Activated naive CD4-positive, alpha-beta T cell treated with anti-CD3 and anti-CD28 coated beads, Interleukin-2, amount 50 U/mL, for 72 hours (primary cell): Measurements from ENCODE around the gene LIMCH1. TPM values are rescaled to one million over a fixed set of nuclear protein-coding genes. Genes with fewer than 3 reads are reported as not detected.
"Not testable (repeated sequence)": the region's sequence is repeated elsewhere in the genome, so short reads cannot be mapped to it uniquely, and the experiment has no call there.

Source experiments
- ATAC-seq, 2 donors: fragments of 150-1000 bp; cut with Tn5 transposase; 2 replicates each; pipeline ENCODE4 v1.10.0; 2021; ENCODE audit warnings: mild to moderate bottlenecking in 2 of 2, moderate library complexity in 2 of 2
- DNase-seq, 2 donors: peaks; one replicate each; pipeline ENCODE4 v3.0.0; 2021 to 2022; ENCODE audit warnings: low spot score in 2 of 2
- H3K27ac Mint-ChIP-seq, 2 donors: one replicate each; pipeline ENCODE4 v1.8.0; 2022; ENCODE audit warnings: mild to moderate bottlenecking in 2 of 2, mixed read lengths in 2 of 2
- H3K36me3 Mint-ChIP-seq, 2 donors: one replicate each; pipeline ENCODE4 v1.8.0; 2022; ENCODE audit warnings: mixed read lengths in 2 of 2
- H3K9me3 Mint-ChIP-seq, 2 donors: one replicate each; pipeline ENCODE4 v1.8.0; 2022; ENCODE audit warnings: mixed read lengths in 2 of 2
- total RNA-seq, 2 donors: library from RNA; stranded (reverse); gene quantifications; one replicate each; pipeline ENCODE4 v1.2.3, GENCODE V29; 2022

LIMCH1 gene
- total RNA-seq, 2 donors from 2014 or later = not detected

- ATAC-seq (no peak), DNase-seq (no peak)
- no peaks in the 10 kb centered on the region for H3K36me3 Mint-ChIP-seq
- H3K27ac Mint-ChIP-seq = no peak overlapping the region
- no peaks in the 10 kb centered on the region for H3K9me3 Mint-ChIP-seq
Observed at GRCh38 chr4:41702770-41703169, 164.8 kb downstream of the LIMCH1 start.

GRCh38 chr4:41703785-41704184 lies 165.8 kb downstream of the LIMCH1 start:
- no peak for ATAC-seq
- DNase-seq = no peak
- no peaks in the 10 kb centered on the region for H3K36me3 Mint-ChIP-seq
- no peaks in the 10 kb centered on the region for H3K9me3 Mint-ChIP-seq
- no peak overlapping the region for H3K27ac Mint-ChIP-seq

GRCh38 chr4:41709844-41710481 lies 172.0 kb downstream of the LIMCH1 start:
- Mint-ChIP-seq H3K27ac (no peak overlapping the region), H3K9me3 (no peaks in the 10 kb centered on the region), H3K36me3 (no peaks in the 10 kb centered on the region)
- ATAC-seq (no peak), DNase-seq (no peak)

- not testable (repeated sequence) for DNase-seq, H3K27ac Mint-ChIP-seq, ATAC-seq, H3K9me3 Mint-ChIP-seq, H3K36me3 Mint-ChIP-seq
Observed at GRCh38 chr4:41711654-41712053, 173.7 kb downstream of the LIMCH1 start.

GRCh38 chr4:41712425-41712824 lies 174.5 kb downstream of the LIMCH1 start:
- DNase-seq (no peak), ATAC-seq (no peak)
- Mint-ChIP-seq H3K36me3 (no peaks in the 10 kb centered on the region), H3K9me3 (no peaks in the 10 kb centered on the region), H3K27ac (no peak overlapping the region)

GRCh38 chr4:41713768-41714167 lies 175.8 kb downstream of the LIMCH1 start:
- DNase-seq (no peak), ATAC-seq (no peak)
- Mint-ChIP-seq H3K36me3 (no peaks in the 10 kb centered on the region), H3K9me3 (no peaks in the 10 kb centered on the region), H3K27ac (no peak overlapping the region)

GRCh38 chr4:41714364-41715000 lies 176.5 kb downstream of the LIMCH1 start:
- Mint-ChIP-seq H3K9me3 (no peaks in the 10 kb centered on the region), H3K27ac (no peak overlapping the region), H3K36me3 (no peaks in the 10 kb centered on the region)
- DNase-seq (no peak), ATAC-seq (no peak)

GRCh38 chr4:41715155-41715554 lies 177.2 kb downstream of the LIMCH1 start:
- no peak for DNase-seq
- H3K9me3 Mint-ChIP-seq = peaks cover 4 to 5% of the 10 kb centered on the region in 2 donors
- H3K36me3 Mint-ChIP-seq = no peaks in the 10 kb centered on the region
- no peak for ATAC-seq
- H3K27ac Mint-ChIP-seq = no peak overlapping the region

- H3K9me3 Mint-ChIP-seq = peaks cover 5 to 6% of the 10 kb centered on the region in 2 donors
- H3K27ac Mint-ChIP-seq = no peak overlapping the region
- H3K36me3 Mint-ChIP-seq = no peaks in the 10 kb centered on the region
- no peak for ATAC-seq
- DNase-seq = no peak
Observed at GRCh38 chr4:41718907-41719306, 180.9 kb downstream of the LIMCH1 start.

- H3K36me3 Mint-ChIP-seq = no peaks in the 10 kb centered on the region
- no peak for ATAC-seq
Observed at GRCh38 chr4:41719417-41719816, 181.5 kb downstream of the LIMCH1 start.

GRCh38 chr4:41722181-41722580 lies 184.2 kb downstream of the LIMCH1 start:
- Mint-ChIP-seq H3K9me3 (peaks cover 12 to 14% of the 10 kb centered on the region in 2 donors), H3K27ac (no peak overlapping the region), H3K36me3 (peaks cover 7% of the 10 kb centered on the region in 2 donors)
- ATAC-seq (no peak), DNase-seq (no peak)

More at GRCh38 chr4:41719417-41719816, 181.5 kb downstream of the LIMCH1 start:
- DNase-seq = no peak
- Mint-ChIP-seq H3K27ac (no peak overlapping the region), H3K9me3 (peaks cover 5 to 6% of the 10 kb centered on the region in 2 donors)

GRCh38 chr4:41723286-41723685 lies 185.3 kb downstream of the LIMCH1 start:
- DNase-seq = no peak
- H3K9me3 Mint-ChIP-seq = peaks cover 12 to 14% of the 10 kb centered on the region in 2 donors

GRCh38 chr4:41725254-41725653 lies 187.3 kb downstream of the LIMCH1 start:
- Mint-ChIP-seq H3K9me3 (peaks cover 8 to 12% of the 10 kb centered on the region in 2 donors), H3K36me3 (peaks cover 7 to 10% of the 10 kb centered on the region in 2 donors), H3K27ac (no peak overlapping the region)
- ATAC-seq (no peak), DNase-seq (no peak)

More at GRCh38 chr4:41723286-41723685, 185.3 kb downstream of the LIMCH1 start:
- no peak for ATAC-seq
- Mint-ChIP-seq H3K36me3 (peaks cover 7% of the 10 kb centered on the region in 2 donors), H3K27ac (no peak overlapping the region)

GRCh38 chr4:41727861-41728572 lies 190.1 kb downstream of the LIMCH1 start:
- H3K27ac Mint-ChIP-seq = no peak overlapping the region

GRCh38 chr4:41728573-41728913 lies 190.6 kb downstream of the LIMCH1 start:
- DNase-seq (no peak), ATAC-seq (no peak)
- H3K27ac Mint-ChIP-seq = no peak overlapping the region
- H3K9me3 Mint-ChIP-seq = peaks cover 9 to 14% of the 10 kb centered on the region in 2 donors
- peaks cover 7 to 11% of the 10 kb centered on the region in 2 donors for H3K36me3 Mint-ChIP-seq

More at GRCh38 chr4:41727861-41728572, 190.1 kb downstream of the LIMCH1 start:
- no peak for DNase-seq
- Mint-ChIP-seq H3K9me3 (peaks cover 9 to 14% of the 10 kb centered on the region in 2 donors), H3K36me3 (peaks cover 7 to 11% of the 10 kb centered on the region in 2 donors)
- no peak for ATAC-seq

GRCh38 chr4:41731569-41732126 lies 193.7 kb downstream of the LIMCH1 start:
- ATAC-seq (no peak), DNase-seq (no peak)
- no peak overlapping the region for H3K27ac Mint-ChIP-seq
- H3K36me3 Mint-ChIP-seq = peaks cover 0 to 12% of the 10 kb centered on the region in 2 donors
- H3K9me3 Mint-ChIP-seq = peaks cover 3 to 12% of the 10 kb centered on the region in 2 donors

GRCh38 chr4:41734371-41734770 lies 196.4 kb downstream of the LIMCH1 start:
- DNase-seq (no peak), ATAC-seq (no peak)
- H3K36me3 Mint-ChIP-seq = peaks cover 0 to 12% of the 10 kb centered on the region in 2 donors
- no peak overlapping the region for H3K27ac Mint-ChIP-seq
- peaks cover 3 to 12% of the 10 kb centered on the region in 2 donors for H3K9me3 Mint-ChIP-seq
